Activated T-cell treated with anti-CD3 and anti-CD28 coated beads, Interleukin-2, amount 50 U/mL, for 72 hours (primary cell): ENCODE data around the gene LY6G6C. TPM values are rescaled to one million over a fixed set of nuclear protein-coding genes. Genes with fewer than 3 reads are reported as not detected.

ENCODE experiments used
- total RNA-seq, 2 donors: library from RNA; stranded (reverse); gene quantifications; one replicate each; pipeline ENCODE4 v1.2.3, GENCODE V29; 2022

LY6G6C gene
- total RNA-seq, 2 donors from 2014 or later, result 0.25 to 0.67 TPM

Other genes starting within 250 kb of the LY6G6C start
- gene MICB, start 223.6 kb downstream of the LY6G6C start, total RNA-seq, result 10 to 100 TPM; 18.7 to 22.3 TPM
- not detected for gene MCCD1, start 192.8 kb downstream of the LY6G6C start, total RNA-seq
- gene DDX39B, start 179.7 kb downstream of the LY6G6C start, total RNA-seq, result 100 to 1,000 TPM; 567 to 644 TPM
- 1 to 10 TPM; 4.1 to 5.6 TPM for gene ATP6V1G2, start 175.1 kb downstream of the LY6G6C start, total RNA-seq
- 10 to 100 TPM; 28.0 to 36.6 TPM for gene NFKBIL1, start 174.1 kb downstream of the LY6G6C start, total RNA-seq
- gene LTA, start 149.5 kb downstream of the LY6G6C start, total RNA-seq, result 100 to 1,000 TPM in 1 of 2 donors, 10 to 100 TPM in 1; 77.2 to 110 TPM
- 10 to 100 TPM; 30.7 to 57.8 TPM for gene TNF, start 146.2 kb downstream of the LY6G6C start, total RNA-seq
- gene LTB, start 139.3 kb downstream of the LY6G6C start, total RNA-seq, result 10 to 100 TPM; 43.4 to 61.8 TPM
- gene LST1, start 135.5 kb downstream of the LY6G6C start, total RNA-seq, result 10 to 100 TPM; 24.6 to 27.0 TPM
- gene NCR3, start 128.7 kb downstream of the LY6G6C start, total RNA-seq, result 10 to 100 TPM; 15.0 to 24.7 TPM
- gene AIF1, start 106.5 kb downstream of the LY6G6C start, total RNA-seq, result 10 to 100 TPM; 68.7 to 98.1 TPM
- gene PRRC2A, start 101.0 kb downstream of the LY6G6C start, total RNA-seq, result 100 to 1,000 TPM; 260 to 285 TPM
- 100 to 1,000 TPM; 265 to 272 TPM for gene BAG6, start 69.1 kb downstream of the LY6G6C start, total RNA-seq
- gene APOM, start 65.9 kb downstream of the LY6G6C start, total RNA-seq, result 1 to 10 TPM; 5.0 to 6.0 TPM
- gene C6orf47, start 61.0 kb downstream of the LY6G6C start, total RNA-seq, result 10 to 100 TPM; 21.1 to 22.5 TPM
- gene GPANK1, start 56.7 kb downstream of the LY6G6C start, total RNA-seq, result 10 to 100 TPM; 30.3 to 37.7 TPM
- gene CSNK2B, start 55.7 kb downstream of the LY6G6C start, total RNA-seq, result 100 to 1,000 TPM; 208 to 209 TPM
- 10 to 100 TPM; 21.3 to 26.9 TPM for gene LY6G5B, start 51.8 kb downstream of the LY6G6C start, total RNA-seq
- 1 to 10 TPM; 2.3 to 6.9 TPM for gene LY6G5C, start 40.7 kb downstream of the LY6G6C start, total RNA-seq
- gene ABHD16A, start 18.4 kb downstream of the LY6G6C start, total RNA-seq, result 10 to 100 TPM; 48.9 TPM
- gene LY6G6F, start 14.9 kb downstream of the LY6G6C start, total RNA-seq, result not detected
- gene LY6G6D, start 6.4 kb downstream of the LY6G6C start, total RNA-seq, result not detected
- gene MPIG6B, start 1.6 kb upstream of the LY6G6C start, total RNA-seq, result under 1 TPM in 1 of 2 donors, not detected in 1; 0.10 TPM
- 10 to 100 TPM; 19.0 to 19.6 TPM for gene DDAH2, start 7.6 kb upstream of the LY6G6C start, total RNA-seq
- 100 to 1,000 TPM; 253 to 318 TPM for gene CLIC1, start 14.8 kb upstream of the LY6G6C start, total RNA-seq
- 10 to 100 TPM; 84.9 to 98.4 TPM for gene MSH5, start 18.3 kb upstream of the LY6G6C start, total RNA-seq
- 10 to 100 TPM; 15.7 to 18.0 TPM for gene SAPCD1, start 40.9 kb upstream of the LY6G6C start, total RNA-seq
- 1 to 10 TPM; 3.3 to 3.4 TPM for gene VWA7, start 55.6 kb upstream of the LY6G6C start, total RNA-seq
- gene VARS1, start 74.0 kb upstream of the LY6G6C start, total RNA-seq, result 100 to 1,000 TPM in 1 of 2 donors, 10 to 100 TPM in 1; 91.3 to 101 TPM
- 100 to 1,000 TPM; 122 to 123 TPM for gene LSM2, start 85.2 kb upstream of the LY6G6C start, total RNA-seq
- gene HSPA1L, start 93.5 kb upstream of the LY6G6C start, total RNA-seq, result 1 to 10 TPM; 2.9 to 3.1 TPM
- 10 to 100 TPM; 16.5 to 37.6 TPM for gene HSPA1A, start 93.8 kb upstream of the LY6G6C start, total RNA-seq
- 10 to 100 TPM; 31.6 to 44.9 TPM for gene HSPA1B, start 106.0 kb upstream of the LY6G6C start, total RNA-seq
- gene NEU1, start 141.1 kb upstream of the LY6G6C start, total RNA-seq, result 10 to 100 TPM; 24.0 to 27.1 TPM
- gene SLC44A4, start 157.3 kb upstream of the LY6G6C start, total RNA-seq, result under 1 TPM; 0.22 to 0.23 TPM
- gene EHMT2, start 176.0 kb upstream of the LY6G6C start, total RNA-seq, result 10 to 100 TPM; 49.2 to 64.7 TPM
- gene ZBTB12, start 180.3 kb upstream of the LY6G6C start, total RNA-seq, result 1 to 10 TPM in 1 of 2 donors, under 1 TPM in 1; 0.88 to 1.9 TPM
- gene C2, start 206.0 kb upstream of the LY6G6C start, total RNA-seq, result 1 to 10 TPM; 3.4 to 5.1 TPM
- gene CFB, start 224.3 kb upstream of the LY6G6C start, total RNA-seq, result 1 to 10 TPM; 1.1 to 3.5 TPM
- 10 to 100 TPM; 65.0 to 71.5 TPM for gene NELFE, start 237.2 kb upstream of the LY6G6C start, total RNA-seq
- gene SKIC2, start 237.4 kb upstream of the LY6G6C start, total RNA-seq, result 10 to 100 TPM; 75.7 to 79.7 TPM